Bronchial epithelial cell (primary cell): ENCODE data around the gene RAI1. TPM values are rescaled to one million over a fixed set of nuclear protein-coding genes. Genes with fewer than 3 reads are reported as not detected.

ENCODE experiments used
- DNase-seq: peaks from one replicate; pipeline ENCODE4 v3.0.0-alpha.2; 2010; ENCODE audit warnings: low read depth
- FAIRE-seq: peaks from 2 replicates; lab custom pipeline; 2011; peaks lifted over from hg19 to GRCh38; lab: Jason Lieb, UNC
- H3K27me3 ChIP-seq: 2 replicates; pipeline ENCODE4 v1.5.1; 2011; ENCODE audit warnings: low read length; ENCODE audit not compliant: control insufficient read depth, insufficient read depth
- H3K36me3 ChIP-seq: 2 replicates; pipeline ENCODE4 v1.5.1; 2011; ENCODE audit warnings: low read length; ENCODE audit not compliant: control insufficient read depth, insufficient read depth
- H3K4me3 ChIP-seq: 2 replicates; pipeline ENCODE4 v1.5.1; 2011; ENCODE audit warnings: mild to moderate bottlenecking, low read depth, low read length, control low read depth
- total RNA-seq: library from RNA; depleted of rRNA; stranded (reverse); fragments of >200 nt; gene quantifications from 2 replicates; pipeline ENCODE4 v1.2.1, GENCODE V29; 2014
- TF ChIP-seq, protein P1 (sequence below): IDR thresholded peaks from 2 replicates; pipeline ENCODE4 v1.5.1; 2011; ENCODE audit warnings: mild to moderate bottlenecking, moderate library complexity, low read length, control low read depth, inconsistent platforms; ENCODE audit not compliant: insufficient read depth, severe bottlenecking

Gene RAI1
- total RNA-seq, 1 donor from 2014 or later: 7.4 TPM

DNA sequence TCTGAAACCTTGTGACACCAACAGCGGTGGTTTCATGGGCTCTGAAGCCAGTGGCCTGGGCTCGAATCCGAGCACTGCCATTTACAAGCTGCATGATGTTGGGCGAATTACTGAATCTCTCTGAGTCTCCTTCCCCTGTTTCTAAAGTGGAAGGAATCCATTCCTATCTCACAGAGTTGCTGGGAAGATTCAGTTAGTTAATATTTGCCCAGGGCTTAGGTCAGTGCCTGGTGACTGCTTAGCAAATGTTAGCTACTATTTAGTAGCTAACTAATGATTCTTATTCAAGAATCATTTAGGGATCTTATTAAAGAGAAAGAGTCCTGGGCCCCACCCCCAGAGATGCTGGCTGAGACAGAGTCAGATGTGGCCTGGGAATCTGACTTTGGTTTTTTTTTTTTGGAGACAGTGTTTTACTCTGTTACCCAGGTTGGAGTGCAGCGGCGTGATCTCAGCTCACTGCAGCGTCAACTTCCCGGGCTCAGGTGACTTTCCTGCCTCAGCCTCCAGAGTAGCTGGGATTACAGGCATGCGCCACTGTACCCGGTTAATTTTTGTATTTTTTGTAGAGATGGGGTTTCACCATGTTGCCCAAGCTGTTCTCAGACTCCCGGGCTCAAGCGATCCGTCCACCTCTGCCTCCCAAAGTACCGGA, 33.6 kb upstream of the RAI1 start:
- no peak for FAIRE-seq
- TF ChIP-seq, protein P1, sequence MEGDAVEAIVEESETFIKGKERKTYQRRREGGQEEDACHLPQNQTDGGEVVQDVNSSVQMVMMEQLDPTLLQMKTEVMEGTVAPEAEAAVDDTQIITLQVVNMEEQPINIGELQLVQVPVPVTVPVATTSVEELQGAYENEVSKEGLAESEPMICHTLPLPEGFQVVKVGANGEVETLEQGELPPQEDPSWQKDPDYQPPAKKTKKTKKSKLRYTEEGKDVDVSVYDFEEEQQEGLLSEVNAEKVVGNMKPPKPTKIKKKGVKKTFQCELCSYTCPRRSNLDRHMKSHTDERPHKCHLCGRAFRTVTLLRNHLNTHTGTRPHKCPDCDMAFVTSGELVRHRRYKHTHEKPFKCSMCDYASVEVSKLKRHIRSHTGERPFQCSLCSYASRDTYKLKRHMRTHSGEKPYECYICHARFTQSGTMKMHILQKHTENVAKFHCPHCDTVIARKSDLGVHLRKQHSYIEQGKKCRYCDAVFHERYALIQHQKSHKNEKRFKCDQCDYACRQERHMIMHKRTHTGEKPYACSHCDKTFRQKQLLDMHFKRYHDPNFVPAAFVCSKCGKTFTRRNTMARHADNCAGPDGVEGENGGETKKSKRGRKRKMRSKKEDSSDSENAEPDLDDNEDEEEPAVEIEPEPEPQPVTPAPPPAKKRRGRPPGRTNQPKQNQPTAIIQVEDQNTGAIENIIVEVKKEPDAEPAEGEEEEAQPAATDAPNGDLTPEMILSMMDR: no peak

DNA sequence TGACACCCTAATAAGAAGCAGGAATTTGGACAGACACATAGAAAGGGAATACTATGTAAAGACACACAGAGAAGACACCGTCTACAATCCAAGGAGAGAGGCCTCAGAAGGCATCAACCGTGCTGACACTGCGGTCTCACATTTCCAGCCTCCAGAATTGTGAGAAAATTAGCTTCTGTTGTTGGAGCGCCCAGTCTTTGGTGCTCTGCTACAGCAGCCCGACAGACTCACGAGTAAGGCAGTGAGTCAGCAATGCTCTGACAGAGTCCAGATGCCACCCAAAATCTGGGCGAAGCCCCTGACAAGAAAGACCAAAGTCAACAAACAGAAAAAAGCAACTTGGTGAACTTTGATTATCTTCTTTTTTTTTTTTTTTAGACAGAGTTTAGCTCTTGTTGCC, 32.5 kb upstream of the RAI1 start:
- Histone ChIP-seq H3K27me3 (peaks cover 2% of the 10 kb centered on the region), H3K36me3 (no peaks in the 10 kb centered on the region), H3K4me3 (no peak overlapping the region)
- TF ChIP-seq, protein P1: no peak
- DNase-seq: no peak
- FAIRE-seq: no peak

More for the DNA sequence above, 33.6 kb upstream of the RAI1 start:
- H3K36me3 ChIP-seq: no peaks in the 10 kb centered on the region
- no peak overlapping the region for H3K4me3 ChIP-seq
- H3K27me3 ChIP-seq: peaks cover 2% of the 10 kb centered on the region
- DNase-seq: no peak

DNA sequence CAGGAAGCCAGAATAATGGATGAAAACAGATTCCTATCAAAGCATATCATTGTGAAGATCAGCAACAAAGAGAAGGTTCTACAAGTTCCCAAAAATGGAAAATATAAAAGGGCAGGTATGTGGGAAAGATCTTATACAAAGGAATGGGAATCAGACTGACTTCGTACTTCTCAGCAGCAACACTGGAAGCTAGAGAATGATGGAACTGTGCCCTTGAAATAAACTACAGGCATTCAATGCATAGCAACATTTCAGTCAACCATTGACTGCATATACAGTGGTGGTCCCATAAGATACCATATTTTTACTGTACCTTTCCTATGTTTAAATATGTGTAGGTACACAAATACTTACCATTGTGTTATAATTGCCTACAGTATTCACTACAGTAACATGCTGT, 30.3 kb upstream of the RAI1 start:
- no peak for DNase-seq
- Histone ChIP-seq H3K4me3 (no peak overlapping the region), H3K27me3 (peaks cover 2% of the 10 kb centered on the region), H3K36me3 (no peaks in the 10 kb centered on the region)
- TF ChIP-seq, protein P1: no peak
- FAIRE-seq: no peak

DNA sequence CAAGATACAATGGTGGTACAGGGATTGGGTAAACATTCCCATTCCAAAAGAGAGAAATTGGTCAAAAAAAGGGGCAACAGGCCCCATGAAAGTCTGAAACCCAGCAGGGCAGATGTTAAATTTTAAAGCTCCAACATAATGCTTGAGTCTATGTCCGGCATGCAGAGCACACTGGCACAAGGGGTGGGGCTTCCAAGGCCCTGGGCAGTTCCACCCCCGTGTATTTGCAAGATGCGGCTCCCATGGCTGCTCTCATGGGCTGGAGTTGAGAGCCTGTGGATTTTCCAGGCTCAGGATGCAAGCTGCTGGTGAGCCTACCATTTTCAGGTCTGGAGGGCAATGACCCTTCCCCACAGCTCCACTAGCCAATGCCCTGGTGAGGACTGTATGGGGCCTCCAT, 27.9 kb upstream of the RAI1 start:
- Histone ChIP-seq H3K4me3 (no peak overlapping the region), H3K27me3 (no peaks in the 10 kb centered on the region), H3K36me3 (no peaks in the 10 kb centered on the region)
- TF ChIP-seq, protein P1: no peak
- no peak for DNase-seq
- FAIRE-seq: no peak

DNA sequence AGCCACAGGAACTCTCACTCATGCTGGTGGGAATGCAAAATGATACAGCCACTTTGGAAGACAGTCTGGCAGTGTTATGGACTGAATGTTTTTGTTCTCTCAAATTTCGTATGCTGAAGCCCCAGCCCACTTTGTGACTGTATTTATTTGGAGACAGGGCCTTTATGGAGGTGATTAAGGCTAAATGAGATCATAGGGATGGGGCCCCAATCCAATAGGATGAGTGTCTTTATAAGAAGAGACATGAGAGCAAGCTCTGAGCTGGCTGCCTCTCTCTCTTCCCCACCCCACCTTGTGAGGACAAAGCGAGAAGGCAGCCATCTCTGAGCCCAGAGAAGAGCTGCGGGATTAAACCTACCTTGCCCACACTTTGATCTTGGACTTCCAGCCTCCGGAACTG, 21.9 kb upstream of the RAI1 start:
- Histone ChIP-seq H3K4me3 (no peak overlapping the region), H3K36me3 (no peaks in the 10 kb centered on the region), H3K27me3 (no peaks in the 10 kb centered on the region)
- TF ChIP-seq, protein P1: no peak
- no peak for FAIRE-seq
- no peak for DNase-seq

DNA sequence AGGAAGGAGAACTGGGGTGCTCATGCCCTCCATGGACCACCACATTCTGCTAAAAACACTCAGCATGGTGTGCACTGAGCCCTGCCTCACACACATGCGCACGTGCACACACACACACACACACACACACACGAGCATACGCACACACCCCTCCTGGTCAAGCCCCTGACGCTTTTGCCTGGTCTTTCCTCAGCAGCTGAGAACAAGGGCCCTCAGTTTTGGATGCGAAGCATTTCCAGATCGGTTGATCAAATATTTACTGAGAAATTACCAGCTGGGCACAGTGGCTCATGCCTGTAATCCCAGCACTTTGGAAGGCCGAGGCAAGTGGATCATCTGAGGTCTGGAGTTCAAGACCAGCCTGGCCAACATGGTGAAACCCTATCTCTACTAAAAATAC, 20.1 kb upstream of the RAI1 start:
- TF ChIP-seq, protein P1: no peak
- FAIRE-seq: no peak
- Histone ChIP-seq H3K27me3 (no peaks in the 10 kb centered on the region), H3K36me3 (no peaks in the 10 kb centered on the region), H3K4me3 (no peak overlapping the region)
- DNase-seq: no peak
